Glomerular visceral epithelial cell (primary cell): Measurements from ENCODE around the gene SUPT20HL1.
"Not testable (repeated sequence)": the region's sequence is repeated elsewhere in the genome, so short reads cannot be mapped to it uniquely, and the experiment has no call there.

Source experiments
- DNase-seq: peaks from one replicate; pipeline ENCODE4 v3.0.0-alpha.2; 2016; ENCODE audit errors: extremely low spot score

SUPT20HL1 gene

DNA sequence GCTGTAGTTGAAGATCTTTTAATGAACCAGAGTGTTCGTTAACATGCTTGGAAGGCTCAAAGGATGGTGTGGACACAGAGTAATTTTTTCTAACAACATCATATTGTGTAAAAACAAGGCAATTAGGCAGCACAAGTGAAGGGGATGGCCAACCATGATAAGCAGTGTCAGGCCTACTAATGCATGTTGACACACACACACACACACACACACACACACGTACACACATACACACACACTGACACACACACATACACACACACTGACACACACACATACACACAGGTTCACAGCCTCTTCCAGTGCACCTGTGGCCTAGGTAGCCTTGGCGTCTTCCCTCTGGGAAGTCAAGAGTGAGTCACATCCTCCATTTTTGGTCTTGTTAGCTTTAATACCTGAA lies at the start of gene SUPT20HL1:
Gene SUPT20HL1 (plus strand): TSS at position 368 of the 400 bp plus-strand sequence. CDS start 2,122 bp downstream, outside the sequence.
- no peak for DNase-seq

DNA sequence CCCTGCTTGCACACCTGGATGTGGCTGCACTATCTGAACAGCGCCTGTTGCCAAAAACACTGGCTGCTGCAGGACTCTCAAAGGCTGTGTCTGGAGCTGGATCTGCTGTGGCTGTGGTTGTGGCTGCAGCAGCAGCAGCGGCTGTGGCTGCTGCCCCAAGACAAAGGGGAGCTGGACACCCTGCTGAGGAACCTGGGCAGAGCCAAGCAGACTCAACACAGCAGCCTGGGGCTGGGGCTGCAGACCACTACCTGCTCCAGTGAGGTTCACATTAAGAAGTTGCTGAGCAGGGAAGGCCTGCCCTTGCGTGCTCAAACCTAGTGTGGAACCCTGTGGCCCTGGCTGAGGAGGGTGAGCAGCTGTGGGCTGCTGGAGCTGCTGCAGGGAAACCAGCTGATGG lies 49.5 kb upstream of the SUPT20HL1 start:
- DNase-seq: not testable (repeated sequence)

DNA sequence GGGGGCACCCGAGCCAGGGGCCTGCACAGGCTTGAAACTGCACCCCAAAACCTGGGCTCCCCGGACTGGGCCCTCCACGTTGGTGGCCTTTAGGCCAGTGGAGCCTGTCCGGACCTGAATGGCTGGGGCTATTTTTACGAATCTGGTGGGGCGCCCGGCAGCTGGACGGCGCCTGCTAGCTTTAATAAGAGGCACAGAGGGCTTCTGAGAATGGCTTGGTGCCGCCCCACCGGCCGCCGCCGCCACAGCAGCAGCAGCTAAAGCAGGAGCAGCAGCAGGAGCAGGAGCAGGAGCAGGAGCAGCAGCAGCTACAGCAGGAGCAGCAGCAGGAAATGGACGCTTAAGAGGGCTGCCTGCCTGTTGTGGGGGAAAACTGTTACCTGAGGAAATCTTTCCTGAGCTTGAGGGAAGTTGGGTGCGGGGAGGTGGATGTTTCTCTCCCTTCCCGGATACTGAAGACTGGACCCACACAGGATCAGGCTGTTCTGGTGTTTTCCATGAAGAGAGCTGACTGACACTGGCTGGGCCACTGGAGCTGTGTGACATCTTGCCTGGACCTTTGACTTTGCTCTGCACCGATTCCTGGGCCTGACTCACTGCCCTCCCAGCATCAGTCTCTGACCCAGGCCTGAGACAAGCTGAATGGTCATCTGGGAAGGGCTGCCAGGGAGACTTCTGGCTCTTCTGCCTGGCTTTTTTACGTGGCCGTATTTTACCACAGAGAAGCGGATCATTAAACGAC lies 48.8 kb upstream of the SUPT20HL1 start:
- not testable (repeated sequence) for DNase-seq

DNA sequence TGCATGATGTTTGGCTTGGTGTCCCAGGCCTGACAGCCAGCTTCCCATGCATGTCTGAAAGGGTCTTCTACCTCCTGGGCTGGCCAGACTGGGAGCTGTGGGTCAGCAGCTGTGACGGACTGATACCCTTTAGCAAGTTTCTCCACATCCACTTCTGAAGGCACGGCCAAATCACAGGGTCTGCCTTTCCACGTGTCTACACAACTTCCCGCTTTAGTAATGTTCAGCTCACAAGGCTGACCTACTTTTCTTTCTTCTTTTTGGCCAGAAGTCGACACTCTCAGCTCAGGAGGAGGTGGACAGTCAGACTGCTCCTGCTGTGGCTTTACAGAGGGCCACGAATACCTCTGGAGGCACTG lies 48.2 kb upstream of the SUPT20HL1 start:
- DNase-seq: not testable (repeated sequence)

- DNase-seq: no peak
Measured at GRCh38 chrX:24314019-24314635, 46.3 kb upstream of the SUPT20HL1 start, which contains the start of gene SUPT20HL2. TSS of gene SUPT20HL2 (minus strand) at chrX:24314069. CDS start at chrX:24313315, 754 bp downstream.

GRCh38 chrX:24316111-24316510 lies 44.3 kb upstream of the SUPT20HL1 start:
- DNase-seq: no peak

DNA sequence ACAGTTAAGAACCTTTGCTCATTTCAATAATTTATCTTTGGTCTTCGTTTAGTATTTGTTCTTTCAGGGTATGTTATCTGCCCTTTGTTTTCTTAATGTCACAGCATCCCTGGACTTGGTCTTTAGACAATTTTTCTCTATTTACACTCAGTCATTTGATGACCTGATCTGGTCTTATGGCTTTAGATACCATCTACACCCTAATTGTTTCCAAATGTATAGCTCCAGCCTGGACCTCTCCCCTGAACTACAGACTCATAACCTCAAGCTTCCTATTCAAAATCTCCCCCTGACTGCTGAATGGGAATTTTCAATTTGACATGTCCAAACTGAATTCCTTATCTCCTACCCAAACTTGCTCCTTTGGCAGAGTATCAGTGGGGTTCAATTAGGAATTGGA lies 42.9 kb upstream of the SUPT20HL1 start:
- no peak for DNase-seq

DNA sequence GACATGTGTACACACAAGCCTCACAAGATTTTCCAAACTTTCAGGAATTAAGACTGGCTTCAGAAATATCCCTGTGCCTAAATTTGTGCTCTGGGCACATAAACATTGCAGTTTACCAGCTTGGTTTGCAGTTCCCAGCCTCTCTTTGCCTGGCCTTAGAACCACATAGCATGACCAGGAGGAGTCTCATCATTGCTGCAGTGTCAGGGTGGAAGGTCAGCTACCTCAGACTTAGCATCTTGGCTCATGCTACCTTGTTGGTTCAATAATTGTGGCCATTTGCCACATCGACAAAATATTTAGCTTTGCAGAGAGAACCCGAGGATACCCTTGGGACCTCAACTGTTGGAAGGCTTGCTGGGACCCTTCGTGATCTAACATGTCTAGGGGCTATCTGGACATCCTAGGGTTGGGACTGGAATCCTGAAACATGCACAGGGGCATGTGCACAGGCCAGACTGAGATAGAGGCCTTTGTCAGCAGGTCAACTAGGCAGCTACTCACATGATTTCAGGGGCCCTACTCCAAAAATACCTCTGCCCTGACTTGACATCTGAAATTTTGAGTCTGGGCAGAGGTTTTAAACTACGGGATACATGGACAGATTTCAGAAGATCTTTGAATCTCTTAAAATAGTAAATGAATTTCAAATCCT lies 38.6 kb upstream of the SUPT20HL1 start:
- DNase-seq: no peak

DNA sequence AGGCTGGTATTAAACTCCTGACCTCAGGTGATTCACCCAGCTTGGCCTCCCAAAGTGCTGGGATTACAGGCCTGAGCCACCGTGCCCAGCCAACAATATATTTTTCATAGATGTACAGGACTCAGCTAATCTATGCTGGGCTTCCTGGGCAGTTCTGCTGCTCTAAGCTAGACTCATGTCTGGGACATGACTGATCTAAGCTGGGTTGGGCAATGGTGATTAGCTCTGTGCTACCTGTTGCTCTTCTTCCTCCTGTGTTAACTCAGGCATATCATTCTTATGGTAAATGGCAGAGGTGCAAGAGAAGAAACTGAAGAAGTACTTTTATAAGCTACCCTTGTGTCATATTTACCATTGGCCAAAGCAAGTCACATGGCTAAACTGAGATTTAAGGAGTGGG lies 35.2 kb upstream of the SUPT20HL1 start:
- DNase-seq: no peak

DNA sequence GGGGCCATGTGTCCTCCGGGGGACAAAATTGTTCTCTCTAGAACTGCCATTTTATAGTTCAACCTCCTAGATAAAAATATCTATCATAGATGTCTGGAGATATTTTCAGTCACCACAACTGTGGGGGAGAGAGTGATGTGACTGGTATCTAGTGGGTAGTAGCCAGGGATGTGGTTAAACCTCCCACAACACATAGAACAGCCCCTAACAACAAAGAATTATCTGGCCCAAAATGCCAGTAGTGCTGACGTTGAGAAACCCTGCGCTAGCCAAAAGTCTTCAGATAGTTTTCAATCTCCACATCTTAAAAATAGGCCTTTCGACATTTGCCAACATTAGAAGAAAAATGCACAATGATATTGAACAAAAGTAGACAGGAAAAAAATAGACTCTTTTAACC lies 27.6 kb upstream of the SUPT20HL1 start:
- DNase-seq: no peak

DNA sequence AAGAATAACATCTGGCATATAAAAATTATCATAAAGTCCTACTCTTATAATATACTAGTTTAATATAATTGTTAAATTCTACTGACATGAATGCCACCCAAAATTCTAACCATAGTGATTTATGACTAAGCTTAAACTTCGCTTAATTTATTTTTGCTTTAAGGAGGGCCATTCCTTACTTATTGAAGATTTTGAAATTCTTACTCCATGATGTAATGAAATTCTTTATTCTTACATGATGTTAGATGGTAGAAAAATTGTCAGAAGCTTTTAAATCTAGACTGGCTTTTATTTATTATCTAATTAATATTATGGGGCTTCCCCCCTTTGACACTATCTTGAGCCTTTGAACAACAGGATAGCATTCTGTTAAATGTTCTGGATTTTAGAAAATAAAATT lies 27.1 kb upstream of the SUPT20HL1 start:
- no peak for DNase-seq

DNA sequence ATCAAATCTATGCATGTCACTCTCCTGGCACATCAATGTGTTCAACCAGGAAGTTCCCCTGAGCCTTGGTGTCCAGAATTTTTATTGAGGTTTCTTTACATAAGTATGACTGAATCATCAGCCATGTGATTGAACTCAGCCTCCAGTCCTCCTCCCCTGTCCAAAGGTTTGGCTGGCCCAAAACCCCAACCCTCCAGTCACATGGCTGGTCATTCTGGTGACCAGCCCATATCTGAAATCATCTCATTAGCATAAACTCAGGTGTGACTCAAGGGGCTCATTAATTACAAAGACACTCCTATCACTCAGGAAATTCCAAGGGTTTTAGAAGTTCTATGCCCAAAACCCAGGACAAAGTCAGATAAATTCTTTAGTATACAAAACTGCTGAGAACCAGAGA lies 26.0 kb upstream of the SUPT20HL1 start:
- no peak for DNase-seq

DNA sequence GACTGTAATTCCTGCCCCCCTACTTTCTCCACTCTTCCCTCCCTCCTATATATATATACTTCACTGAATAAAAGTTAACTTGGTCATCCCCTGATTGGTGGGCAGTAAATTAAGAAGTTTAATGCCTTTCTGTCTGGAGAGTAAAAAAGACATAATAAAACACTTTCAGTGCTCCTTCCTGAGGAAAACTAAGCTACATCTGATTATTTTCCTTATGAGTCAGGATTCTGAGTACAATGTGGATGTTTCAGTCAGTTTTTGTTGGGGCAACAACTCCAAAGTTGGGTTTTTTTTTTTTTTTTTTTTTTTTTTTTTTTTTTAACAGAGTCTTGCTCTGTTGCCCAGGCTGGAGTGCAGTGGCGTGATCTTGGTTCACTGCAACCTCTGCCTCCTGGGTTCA lies 24.6 kb upstream of the SUPT20HL1 start:
- DNase-seq: no peak

DNA sequence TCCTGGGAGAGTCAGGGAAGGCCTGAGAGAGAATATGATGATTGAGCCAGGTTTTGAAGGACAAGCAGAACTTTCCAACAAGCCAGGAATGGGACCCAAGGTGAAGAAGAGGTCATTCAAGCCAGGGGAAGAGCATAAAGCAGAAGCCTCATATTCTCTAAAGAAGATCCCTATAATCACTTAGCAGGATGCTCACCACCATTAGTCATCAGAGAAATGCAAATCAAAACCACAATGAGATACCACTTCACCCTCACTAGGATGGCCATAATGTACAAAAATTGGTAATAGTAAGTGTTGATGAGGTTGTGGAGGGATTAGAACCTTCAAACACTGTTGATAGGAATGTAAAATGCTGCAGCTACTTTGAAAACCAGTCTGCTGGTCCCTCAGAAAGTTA lies 20.5 kb upstream of the SUPT20HL1 start:
- DNase-seq: no peak

DNA sequence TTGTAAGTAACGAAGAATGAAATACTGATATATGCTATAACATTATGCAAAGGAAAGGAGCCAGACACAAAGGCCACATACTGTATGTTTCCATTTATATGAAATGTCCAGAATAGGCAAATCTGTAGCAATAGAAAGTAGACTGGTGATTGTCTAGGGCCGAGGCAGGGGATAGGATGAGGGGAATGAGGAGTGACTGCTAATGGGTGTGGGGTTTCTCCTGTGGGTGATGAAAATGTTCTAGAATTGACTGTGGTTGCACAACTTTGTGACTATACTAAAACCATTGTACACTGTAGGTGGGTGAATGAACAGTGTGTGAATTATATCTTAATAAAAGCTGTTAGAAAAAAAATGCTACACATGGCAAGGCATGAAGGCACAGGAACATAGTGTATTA lies 19.9 kb upstream of the SUPT20HL1 start:
- DNase-seq: no peak

- DNase-seq: peak; percentile 7
Measured at GRCh38 chrX:24341795-24342194, 18.6 kb upstream of the SUPT20HL1 start.

DNA sequence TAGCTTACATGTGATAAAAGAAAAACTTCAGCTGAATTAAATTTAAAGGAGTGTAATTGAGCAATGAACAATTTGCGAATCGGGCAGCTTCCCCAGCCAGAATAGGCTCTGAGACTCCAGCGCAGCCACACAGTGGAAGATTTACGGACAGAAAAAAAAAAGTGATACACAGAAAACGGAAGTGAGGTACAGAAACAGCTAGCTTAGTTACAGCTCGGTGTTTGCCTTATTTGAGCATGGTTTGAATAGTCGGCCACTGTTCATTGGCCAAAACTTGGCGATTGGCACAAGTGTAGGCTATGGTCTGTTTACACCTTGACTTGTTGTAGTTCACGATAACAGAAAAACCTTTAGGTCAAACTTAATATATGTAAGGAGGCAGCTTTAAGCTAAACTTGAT lies 16.7 kb upstream of the SUPT20HL1 start:
- no peak for DNase-seq

DNA sequence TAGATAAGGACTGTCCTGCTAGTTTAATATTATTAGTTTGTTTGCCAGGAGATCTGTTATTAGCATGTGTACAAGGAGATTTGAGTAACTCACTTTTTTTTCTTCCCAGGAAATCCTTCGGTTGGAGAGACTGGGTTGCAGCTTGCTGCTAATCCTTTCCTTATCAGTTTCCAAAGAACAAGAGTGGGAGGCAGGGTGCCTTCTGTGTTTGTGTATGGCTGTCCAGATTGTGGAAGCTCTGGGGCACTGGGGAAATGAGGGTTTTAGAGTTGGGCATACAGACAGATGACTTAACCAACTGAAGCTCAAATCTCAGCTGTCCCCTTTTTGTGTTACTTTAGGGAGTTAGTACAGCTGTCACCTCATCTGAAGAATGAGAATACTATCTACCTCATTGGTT lies 12.6 kb upstream of the SUPT20HL1 start:
- DNase-seq: no peak

- no peak for DNase-seq
Measured at GRCh38 chrX:24350217-24350616, 10.2 kb upstream of the SUPT20HL1 start.

- no peak for DNase-seq
Measured at GRCh38 chrX:24355095-24355494, 5.3 kb upstream of the SUPT20HL1 start.

- DNase-seq: no peak
Measured at GRCh38 chrX:24357106-24357505, 3.3 kb upstream of the SUPT20HL1 start.

DNA sequence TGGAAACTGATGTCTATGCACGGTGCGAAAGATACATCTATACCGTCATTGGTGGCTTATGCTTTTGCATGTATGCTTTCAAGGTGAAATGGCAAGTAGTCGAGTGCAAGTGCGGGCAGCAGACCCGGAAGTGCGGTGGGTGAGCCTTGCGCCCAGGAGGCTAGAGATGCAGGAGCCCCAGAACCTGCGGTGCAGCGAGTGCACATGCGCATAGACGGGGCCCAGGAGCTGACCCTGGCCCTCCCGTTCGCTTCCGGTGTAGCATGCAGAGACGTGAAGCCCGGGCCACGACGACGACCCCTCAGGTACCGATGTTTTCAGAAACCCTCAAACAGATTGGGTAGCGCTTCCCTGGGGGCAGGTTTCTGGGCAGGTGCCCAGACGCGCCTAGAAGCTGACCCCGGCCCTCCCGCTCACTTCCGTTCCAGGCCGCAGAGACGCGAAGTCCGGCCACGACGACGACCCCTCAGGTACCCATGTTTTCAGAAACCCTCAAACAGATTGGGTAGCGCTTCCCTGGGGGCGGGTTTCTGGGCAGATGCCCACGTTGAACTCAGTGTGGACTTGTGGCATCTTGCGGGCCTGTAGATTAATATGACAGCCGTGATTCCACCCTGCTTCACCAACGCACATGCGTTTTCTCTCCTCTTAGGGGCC lies 1.8 kb downstream of the SUPT20HL1 start:
- DNase-seq: not testable (repeated sequence)
